ENCODE data around the gene HMGB3.

GRCh38 chrX:150989420-150989819 is 6.3 kb downstream of the HMGB3 start:
- TF ChIP-seq CTCF (IDR thresholded peaks at IDR 0.05; ENCODE audit: insufficient read depth, low read length, poor library complexity, severe bottlenecking) (no peak), EZH2phosphoT487 (conservative IDR thresholded peaks at IDR 0.05; ENCODE audit: low read length) (no peak)
